ENCODE results near the gene EIF2B2. TPM values are rescaled to one million over a fixed set of nuclear protein-coding genes. Genes with fewer than 3 reads are reported as not detected.
"Not testable (repeated sequence)": the region's sequence is repeated elsewhere in the genome, so short reads cannot be mapped to it uniquely, and the experiment has no call there.

EIF2B2 gene
- polyA plus RNA-seq, 4 donors = 48.4 to 67.7 (median 61.4) TPM

DNA sequence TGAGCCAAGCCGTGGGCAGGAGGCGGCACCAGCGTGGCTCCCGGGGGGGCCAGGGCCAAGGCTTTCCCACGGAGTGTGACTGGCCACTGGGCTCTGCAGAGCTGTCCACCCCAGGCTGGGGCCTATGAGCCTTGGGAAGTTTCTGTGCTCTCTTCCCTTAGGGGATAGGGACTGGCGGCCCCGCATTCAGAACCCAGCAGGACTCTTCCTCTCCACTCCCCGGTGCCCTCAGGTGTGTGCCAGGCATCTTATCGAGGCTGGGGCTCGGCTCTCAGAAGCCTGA lies 17.8 kb upstream of the EIF2B2 start:
- no peak for DNase-seq (ENCODE audit: low read depth in 4 of 4, low spot score in 3 of 4)

DNA sequence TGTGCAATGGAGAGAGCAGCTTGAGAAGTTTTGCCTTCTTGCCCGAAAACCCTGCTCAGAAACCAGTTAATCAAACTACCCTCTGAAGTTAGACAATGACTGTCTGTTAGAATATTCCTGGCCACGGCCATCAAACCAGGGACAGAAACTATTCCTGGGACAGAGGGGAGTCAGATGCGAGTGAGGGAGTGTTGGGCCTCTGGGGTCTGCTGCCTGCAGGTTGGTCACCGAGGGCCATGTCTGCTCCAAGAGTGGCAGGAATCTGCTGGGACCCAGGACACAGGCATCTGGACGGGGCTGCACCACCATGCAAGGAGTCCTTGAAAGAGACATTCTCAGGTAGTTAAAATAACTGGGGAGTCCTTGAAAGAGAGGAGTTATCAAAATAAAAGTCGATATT lies 16.9 kb upstream of the EIF2B2 start:
- DNase-seq (ENCODE audit: low read depth in 4 of 4, low spot score in 3 of 4) = no peak

DNA sequence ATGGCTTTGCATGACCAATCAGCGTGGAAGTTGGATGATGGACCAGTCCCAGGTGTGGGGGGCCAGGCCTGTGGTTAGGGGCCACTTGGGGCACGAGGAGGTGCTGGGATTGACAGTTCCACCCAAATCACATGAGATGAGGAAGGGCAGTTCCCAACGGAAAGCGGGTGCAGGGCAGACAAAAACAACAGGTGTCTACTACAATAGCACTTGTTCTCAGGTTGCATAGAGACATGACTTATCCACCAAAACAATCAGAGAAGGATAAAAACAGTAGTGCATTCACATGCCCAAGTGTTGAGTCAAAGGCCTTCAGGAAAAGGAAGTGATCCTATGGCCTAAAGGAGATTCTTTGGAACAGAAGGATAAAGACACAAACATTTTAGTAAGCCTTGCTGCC lies 14.6 kb upstream of the EIF2B2 start:
- no peak for DNase-seq (ENCODE audit: low read depth in 4 of 4, low spot score in 3 of 4)

DNA sequence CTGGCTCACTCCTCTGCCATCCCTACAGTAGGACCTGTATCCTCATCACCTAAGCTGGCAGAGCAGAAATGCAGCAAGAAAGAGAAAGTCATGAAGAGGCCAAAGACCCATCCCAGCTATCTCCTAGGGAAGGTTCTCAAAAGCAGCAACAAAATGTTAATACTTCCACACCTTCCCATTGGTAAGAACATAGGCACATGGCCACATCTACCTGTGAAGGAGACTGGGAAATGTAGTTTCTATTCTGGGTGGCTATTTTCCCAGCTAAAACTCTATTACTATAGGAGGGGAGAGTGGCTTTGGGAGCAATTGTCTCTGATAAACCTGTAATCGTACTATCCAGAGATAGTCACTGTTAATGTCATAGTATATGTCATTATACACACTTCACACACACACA lies 13.7 kb upstream of the EIF2B2 start:
- no peak for DNase-seq (ENCODE audit: low read depth in 4 of 4, low spot score in 3 of 4)

- DNase-seq (ENCODE audit: low read depth in 4 of 4, low spot score in 3 of 4) = not testable (repeated sequence)
Measured at GRCh38 chr14:74994182-74994581, 8.5 kb upstream of the EIF2B2 start.

DNA sequence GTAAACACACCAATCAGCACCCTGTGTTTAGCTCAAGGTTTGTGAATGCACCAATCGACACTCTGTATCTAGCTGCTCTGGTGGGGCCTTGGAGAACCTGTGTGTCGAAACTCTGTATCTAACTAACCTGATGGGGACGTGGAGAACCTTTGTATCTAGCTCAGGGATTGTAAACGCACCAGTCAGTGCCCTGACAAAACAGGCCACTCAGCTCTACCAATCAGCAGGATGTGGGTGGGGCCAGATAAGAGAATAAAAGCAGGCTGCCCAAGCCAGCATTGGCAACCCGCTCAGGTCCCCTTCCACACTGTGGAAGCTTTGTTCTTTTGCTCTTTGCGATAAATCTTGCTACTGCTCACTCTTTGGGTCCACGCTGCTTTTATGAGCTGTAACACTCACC lies 6.9 kb upstream of the EIF2B2 start:
- DNase-seq (ENCODE audit: low read depth in 4 of 4, low spot score in 3 of 4) = not testable (repeated sequence)

DNA sequence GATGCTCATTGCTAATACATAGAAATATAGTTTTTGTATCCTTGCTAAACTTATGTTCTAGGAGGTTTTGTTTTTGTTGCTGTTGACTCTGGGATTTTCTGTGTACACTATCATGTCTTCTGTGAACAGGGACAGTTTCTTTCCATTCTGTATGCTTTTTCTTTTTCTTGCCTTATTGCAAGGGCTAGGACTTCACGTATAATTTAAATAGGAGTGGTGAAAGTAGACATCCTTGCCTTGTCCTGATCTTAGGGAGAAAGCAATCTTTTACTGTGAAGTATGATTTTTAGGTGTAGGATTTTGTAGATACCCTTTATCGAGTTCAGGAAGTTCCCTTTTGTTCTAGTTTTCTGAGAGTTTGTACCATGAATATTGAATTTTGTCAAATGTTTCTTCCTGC lies 1.5 kb upstream of the EIF2B2 start:
- no peak for DNase-seq (ENCODE audit: low read depth in 4 of 4, low spot score in 3 of 4)

- no peak for DNase-seq (ENCODE audit: low read depth in 4 of 4, low spot score in 3 of 4)
Measured at GRCh38 chr14:75001899-75002298, 822 bp upstream of the EIF2B2 start.

DNA sequence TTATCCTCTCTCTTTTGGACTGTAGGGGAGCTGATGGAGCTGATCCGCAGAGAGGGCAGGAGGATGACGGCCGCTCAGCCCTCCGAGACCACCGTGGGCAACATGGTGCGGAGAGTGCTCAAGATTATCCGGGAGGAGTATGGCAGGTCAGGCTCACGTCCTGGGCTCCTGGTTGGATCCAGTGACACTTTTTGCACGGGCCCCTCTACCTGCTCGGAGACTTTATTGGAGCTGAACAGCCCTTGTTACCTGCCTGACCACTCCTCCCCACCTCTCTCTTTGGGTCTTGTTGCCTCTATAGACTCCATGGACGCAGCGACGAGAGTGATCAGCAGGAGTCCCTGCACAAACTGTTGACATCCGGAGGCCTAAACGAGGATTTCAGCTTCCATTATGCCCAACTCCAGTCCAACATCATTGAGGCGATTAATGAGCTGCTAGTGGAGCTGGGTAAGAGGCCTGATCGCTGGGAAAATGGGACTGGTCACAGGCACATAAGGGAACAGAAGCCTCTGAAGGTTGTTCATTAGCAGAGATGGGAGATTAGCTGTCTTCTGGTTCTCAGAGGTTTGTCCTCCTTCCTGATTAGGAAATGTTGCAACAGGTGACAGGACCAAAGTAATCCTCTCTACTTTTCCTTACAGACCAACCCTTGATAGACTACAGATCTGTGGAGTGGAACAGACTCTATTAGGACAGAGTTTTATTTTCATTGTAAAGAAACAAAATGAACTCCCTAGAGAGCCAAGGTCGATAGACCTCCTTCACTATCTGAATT lies 718 bp downstream of the EIF2B2 start:
- no peak for DNase-seq (ENCODE audit: low read depth in 4 of 4, low spot score in 3 of 4)

DNA sequence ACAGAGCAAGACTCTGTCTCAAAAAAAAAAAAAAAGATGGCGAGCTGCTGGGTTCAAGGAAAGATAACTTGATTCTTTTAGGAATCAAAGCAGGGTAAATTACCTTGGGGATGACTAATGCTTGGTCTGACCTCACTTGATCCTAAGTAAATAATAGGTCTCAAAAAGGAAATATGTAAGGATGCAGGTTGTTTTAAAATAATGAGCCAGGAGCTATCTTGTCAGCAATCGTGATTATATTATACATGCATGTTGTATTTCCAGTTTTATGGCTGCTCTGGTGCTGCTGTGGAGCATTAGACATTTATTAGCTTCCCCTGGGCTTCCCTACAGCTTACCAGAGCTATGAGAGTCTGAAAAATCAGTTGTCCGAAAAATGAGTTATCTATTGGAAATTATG lies 2.6 kb downstream of the EIF2B2 start:
- DNase-seq (ENCODE audit: low read depth in 4 of 4, low spot score in 3 of 4) = no peak

GRCh38 chr14:75009176-75009575 lies 6.5 kb downstream of the EIF2B2 start:
- no peak for DNase-seq (ENCODE audit: low read depth in 4 of 4, low spot score in 3 of 4)

DNA sequence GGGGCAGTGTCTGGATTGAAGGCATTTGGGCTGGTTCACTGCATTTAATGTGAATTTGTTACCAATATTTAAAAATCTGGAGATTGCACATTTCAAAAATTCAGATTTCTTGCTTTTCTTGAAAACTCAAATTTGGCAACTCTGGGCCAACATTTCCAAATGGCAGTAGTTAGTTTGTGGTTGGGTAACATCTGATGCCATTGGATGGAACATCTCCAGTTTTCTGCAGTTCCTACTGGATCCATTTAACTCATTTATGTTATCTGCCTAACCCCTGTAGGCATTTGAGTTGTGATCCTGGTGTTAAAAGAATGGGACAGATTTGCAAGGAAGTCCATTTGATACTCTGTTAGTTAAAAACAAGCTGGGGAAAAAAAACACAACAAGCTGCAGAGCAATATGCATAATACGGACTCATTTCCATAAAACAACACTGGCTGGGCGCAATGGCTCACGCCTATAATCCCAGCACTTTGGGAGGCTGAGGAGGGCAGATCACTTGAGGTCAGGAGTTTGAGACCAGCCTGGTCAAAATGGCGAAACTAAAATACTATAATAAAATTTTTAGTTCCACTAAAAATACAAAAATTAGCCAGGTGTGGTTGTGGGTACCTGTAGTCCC lies 7.9 kb downstream of the EIF2B2 start:
- DNase-seq (ENCODE audit: low read depth in 4 of 4, low spot score in 3 of 4) = no peak

GRCh38 chr14:75011356-75011994 lies 8.8 kb downstream of the EIF2B2 start:
- no peak for DNase-seq (ENCODE audit: low read depth in 4 of 4, low spot score in 3 of 4)

- no peak for DNase-seq (ENCODE audit: low read depth in 4 of 4, low spot score in 3 of 4)
Measured at GRCh38 chr14:75013290-75013689, 10.6 kb downstream of the EIF2B2 start.

DNA sequence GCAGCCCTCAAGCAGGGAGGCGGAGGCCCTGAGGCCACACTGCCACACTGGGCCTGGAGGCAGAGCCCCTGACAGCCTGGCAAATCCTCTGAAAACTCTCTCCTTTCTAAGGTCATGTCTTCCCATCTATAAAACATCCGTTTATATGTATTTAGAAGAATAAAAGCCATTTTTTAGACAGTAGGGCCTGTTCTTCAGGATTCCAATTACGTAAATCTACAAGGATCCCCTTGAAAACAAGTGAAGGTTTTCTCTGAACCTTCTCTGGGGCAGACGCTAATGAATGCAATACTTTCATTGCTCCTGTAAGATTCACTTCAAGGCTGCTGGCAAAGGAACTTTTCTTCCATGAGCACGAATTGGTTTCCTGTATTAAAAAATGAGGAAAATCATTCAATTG lies 12.8 kb downstream of the EIF2B2 start:
- DNase-seq (ENCODE audit: low read depth in 4 of 4, low spot score in 3 of 4) = no peak

DNA sequence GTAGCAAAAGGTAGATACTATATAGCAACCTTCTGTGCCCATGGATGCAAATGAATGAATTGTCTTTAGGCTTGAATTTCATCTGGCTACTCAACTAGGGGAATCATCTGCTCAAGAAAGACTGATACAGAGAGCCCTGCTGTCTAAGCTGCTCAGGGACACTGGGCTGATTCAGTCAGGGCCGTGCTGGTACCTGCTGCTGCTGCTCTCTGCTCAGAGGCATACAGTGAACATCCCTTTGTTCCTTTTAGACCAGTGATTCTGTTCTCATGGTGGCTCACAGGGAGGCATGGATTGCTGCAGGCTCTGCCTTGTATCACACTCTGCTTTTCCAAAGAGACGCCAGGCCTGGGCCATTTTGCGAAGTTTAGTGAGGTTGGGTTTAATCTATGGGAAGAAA lies 14.1 kb downstream of the EIF2B2 start:
- no peak for DNase-seq (ENCODE audit: low read depth in 4 of 4, low spot score in 3 of 4)

GRCh38 chr14:75018694-75019093 lies 16.0 kb downstream of the EIF2B2 start:
- DNase-seq (ENCODE audit: low read depth in 4 of 4, low spot score in 3 of 4) = peak in 3 of 4 donors; percentile 38 to 52 (median 46)

- no peak for DNase-seq (ENCODE audit: low read depth in 4 of 4, low spot score in 3 of 4)
Measured at GRCh38 chr14:75022655-75023054, 19.9 kb downstream of the EIF2B2 start.

DNA sequence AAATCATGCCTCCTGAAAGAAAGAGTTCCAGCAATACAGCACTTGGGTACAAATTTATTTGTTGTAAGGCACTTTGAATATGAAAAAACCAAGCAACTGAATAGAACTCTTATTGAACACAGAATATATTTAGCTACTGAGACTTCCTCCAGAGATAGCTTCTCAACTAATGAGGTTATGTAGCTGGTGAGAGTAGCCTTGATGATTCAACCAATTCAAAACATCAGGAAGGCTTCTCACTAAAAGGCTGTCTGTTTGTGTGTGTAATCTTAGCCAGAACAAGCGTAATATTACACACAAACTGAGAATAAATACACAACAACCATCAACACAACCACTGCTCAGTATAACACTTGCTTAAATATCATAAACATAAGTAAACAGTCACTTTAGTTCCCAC lies 20.4 kb downstream of the EIF2B2 start:
- DNase-seq (ENCODE audit: low read depth in 4 of 4, low spot score in 3 of 4) = no peak

DNA sequence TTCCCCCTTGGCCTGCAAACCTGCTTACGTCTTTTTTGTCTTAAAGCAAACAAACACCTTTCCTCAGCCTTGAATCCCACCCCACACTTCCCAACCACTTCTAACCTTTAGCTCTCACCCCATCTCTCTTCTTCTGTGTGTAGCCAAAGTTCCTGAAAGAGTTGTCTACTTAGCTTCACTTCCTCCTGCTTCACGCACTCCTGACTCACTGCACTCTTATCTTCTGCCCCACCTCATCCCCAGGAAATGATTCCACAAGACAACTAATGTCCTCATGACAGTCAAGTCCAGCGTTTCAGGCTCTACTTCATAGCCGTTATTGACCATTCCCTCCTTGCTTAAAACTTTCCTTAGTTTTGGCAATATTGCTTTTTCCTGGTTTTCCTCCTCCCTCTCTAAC lies 22.4 kb downstream of the EIF2B2 start:
- DNase-seq (ENCODE audit: low read depth in 4 of 4, low spot score in 3 of 4) = no peak

DNA sequence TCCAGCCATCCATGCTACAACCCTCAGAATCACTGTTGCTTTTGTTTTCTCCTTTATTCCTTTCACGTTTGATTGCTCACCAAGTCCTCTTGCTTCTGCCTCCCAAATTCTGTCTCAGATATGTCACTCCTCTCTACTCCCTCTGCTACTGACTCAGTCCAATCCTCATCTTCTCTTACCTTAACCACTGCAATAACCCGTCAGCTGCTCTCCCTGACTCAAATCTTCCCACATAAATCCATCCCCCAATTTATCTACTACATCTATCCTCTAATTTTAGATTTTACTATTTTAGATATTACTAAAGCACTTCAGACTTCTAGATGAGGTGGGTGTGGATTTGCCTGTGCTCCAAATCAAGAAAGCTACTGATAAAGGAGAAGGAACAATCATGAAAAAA lies 23.2 kb downstream of the EIF2B2 start:
- no peak for DNase-seq (ENCODE audit: low read depth in 4 of 4, low spot score in 3 of 4)

DNA sequence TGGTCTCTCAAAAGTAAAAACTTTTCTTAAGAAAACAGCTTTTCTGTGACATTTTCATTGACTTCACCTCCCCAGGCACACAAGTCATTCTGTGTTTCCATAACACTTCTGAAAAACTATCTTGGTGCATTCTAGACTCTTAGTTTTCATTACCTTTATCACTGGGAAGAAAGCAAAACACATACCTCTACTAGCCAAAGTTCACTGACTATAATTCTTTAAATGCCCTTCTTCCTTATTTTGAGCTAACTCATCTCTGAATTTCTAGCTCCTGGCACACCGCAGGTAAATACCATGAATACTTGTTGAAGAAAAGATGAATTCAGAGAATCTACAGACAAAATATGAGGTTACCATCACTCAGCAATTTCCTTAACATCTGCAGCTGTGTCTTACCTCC lies 27.4 kb downstream of the EIF2B2 start:
- DNase-seq (ENCODE audit: low read depth in 4 of 4, low spot score in 3 of 4) = no peak

Measured in left renal pelvis (tissue), 4 donors.